MCF 10A (cell line): Measurements from ENCODE around the gene TLE3. TPM values are rescaled to one million over a fixed set of nuclear protein-coding genes. Genes with fewer than 3 reads are reported as not detected.

Experiments used
- BruUV-seq: library from RNA; stranded (reverse); fragments of 400-500 nt; replicated peaks from 2 replicates; lab custom pipeline; 2021; lab: Mats Ljungman, UMichigan
- CTCF ChIA-PET: fragments of 300-600 bp; sonication (Branson Sonifier 250); formaldehyde crosslinking; extraction: SDS; loops from one replicate; lab custom pipeline; 2021; ENCODE audit warnings: antibody characterized with exemption, inconsistent platforms; lab: Yijun Ruan, JAX
- POLR2A ChIA-PET: fragments of 300-600, 350-650 bp; sonication (Branson Sonifier 250); formaldehyde crosslinking; extraction: SDS; loops from one replicate; lab custom pipeline; 2020; ENCODE audit warnings: antibody characterized with exemption, inconsistent platforms; lab: Yijun Ruan, JAX
- DNase-seq: peaks from one replicate; pipeline ENCODE4 v3.0.0-alpha.2; 2018; ENCODE audit not compliant: unreplicated experiment
- H3K27ac Mint-ChIP-seq: one replicate; pipeline ENCODE4 v1.8.0; 2022; ENCODE audit warnings: mild to moderate bottlenecking, low read depth, mixed read lengths; ENCODE audit not compliant: unreplicated experiment
- H3K27me3 Mint-ChIP-seq: one replicate; pipeline ENCODE4 v1.8.0; 2022; ENCODE audit warnings: mixed read lengths; ENCODE audit not compliant: insufficient read depth, unreplicated experiment
- H3K36me3 Mint-ChIP-seq: one replicate; pipeline ENCODE4 v1.8.0; 2022; ENCODE audit warnings: mild to moderate bottlenecking, moderate library complexity, mixed read lengths; ENCODE audit not compliant: insufficient read depth, unreplicated experiment
- H3K4me1 Mint-ChIP-seq: one replicate; pipeline ENCODE4 v1.8.0; 2022; ENCODE audit warnings: mixed read lengths; ENCODE audit not compliant: insufficient read depth, unreplicated experiment
- H3K4me3 Mint-ChIP-seq: one replicate; pipeline ENCODE4 v1.8.0; 2022; ENCODE audit warnings: mild to moderate bottlenecking, moderate library complexity, mixed read lengths; ENCODE audit not compliant: unreplicated experiment
- H3K9me3 Mint-ChIP-seq: one replicate; pipeline ENCODE4 v1.8.0; 2022; ENCODE audit warnings: mixed read lengths; ENCODE audit not compliant: unreplicated experiment
- intact Hi-C: fragments of 100-400 bp; cut with micrococcal nuclease; formaldehyde crosslinking; loops from 2 replicates; pipeline ENCODE4 v1.14.1; 2022
- total RNA-seq: library from RNA; stranded (reverse); gene quantifications from 2 replicates; pipeline ENCODE4 v1.2.3, GENCODE V29; 2022
- TF ChIP-seq, protein P1 (sequence below): fragments of 200-600 bp; IDR thresholded peaks from one replicate; pipeline ENCODE4 v1.8.0; 2022; ENCODE audit warnings: antibody characterized with exemption, mild to moderate bottlenecking; ENCODE audit not compliant: unreplicated experiment

TLE3 gene
- total RNA-seq, 1 experiment from 2014 or later: 23.2 TPM

DNA sequence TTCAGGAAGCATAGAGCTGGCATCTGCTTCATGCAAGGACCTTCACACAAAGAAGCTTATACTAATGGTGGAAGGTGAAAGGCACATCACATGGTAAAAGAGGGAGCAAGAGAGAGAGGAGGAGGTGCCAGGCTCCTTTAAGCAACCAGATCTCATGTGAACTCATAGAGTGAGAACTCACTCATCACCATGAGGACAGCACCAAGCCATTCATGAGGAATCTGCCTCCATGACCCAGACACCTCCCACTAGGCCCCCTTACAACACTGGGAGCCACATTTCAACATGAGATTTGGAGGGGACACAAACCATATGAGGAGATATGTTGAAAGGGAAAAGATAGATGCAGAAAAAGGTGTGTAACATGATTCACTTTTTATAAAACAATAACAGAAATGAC lies 48.4 kb upstream of the TLE3 start:
- intact Hi-C loops: no loop called here
- H3K27ac Mint-ChIP-seq: no peak overlapping the region

GRCh38 chr15:70145261-70145660 lies 47.5 kb upstream of the TLE3 start:
- Mint-ChIP-seq H3K27ac (no peak overlapping the region), H3K36me3 (no peaks in the 10 kb centered on the region), H3K4me3 (no peak overlapping the region), H3K9me3 (no peaks in the 10 kb centered on the region), H3K27me3 (peaks cover 31% of the 10 kb centered on the region), H3K4me1 (peaks cover 5% of the 10 kb centered on the region)
- ChIA-PET CTCF (interaction anchor here (0.5 to 1.1 kb wide), 2 partner anchors 367 to 433 kb away, joined by 3 read pairs; no protein-coding TSS in a partner anchor), POLR2A (no interaction called here)
- BruUV-seq: no TSS peak
- no peak for DNase-seq
- intact Hi-C loops: no loop called here
- TF ChIP-seq, protein P1, sequence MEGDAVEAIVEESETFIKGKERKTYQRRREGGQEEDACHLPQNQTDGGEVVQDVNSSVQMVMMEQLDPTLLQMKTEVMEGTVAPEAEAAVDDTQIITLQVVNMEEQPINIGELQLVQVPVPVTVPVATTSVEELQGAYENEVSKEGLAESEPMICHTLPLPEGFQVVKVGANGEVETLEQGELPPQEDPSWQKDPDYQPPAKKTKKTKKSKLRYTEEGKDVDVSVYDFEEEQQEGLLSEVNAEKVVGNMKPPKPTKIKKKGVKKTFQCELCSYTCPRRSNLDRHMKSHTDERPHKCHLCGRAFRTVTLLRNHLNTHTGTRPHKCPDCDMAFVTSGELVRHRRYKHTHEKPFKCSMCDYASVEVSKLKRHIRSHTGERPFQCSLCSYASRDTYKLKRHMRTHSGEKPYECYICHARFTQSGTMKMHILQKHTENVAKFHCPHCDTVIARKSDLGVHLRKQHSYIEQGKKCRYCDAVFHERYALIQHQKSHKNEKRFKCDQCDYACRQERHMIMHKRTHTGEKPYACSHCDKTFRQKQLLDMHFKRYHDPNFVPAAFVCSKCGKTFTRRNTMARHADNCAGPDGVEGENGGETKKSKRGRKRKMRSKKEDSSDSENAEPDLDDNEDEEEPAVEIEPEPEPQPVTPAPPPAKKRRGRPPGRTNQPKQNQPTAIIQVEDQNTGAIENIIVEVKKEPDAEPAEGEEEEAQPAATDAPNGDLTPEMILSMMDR: no peak

More for the DNA sequence above, 48.4 kb upstream of the TLE3 start:
- TF ChIP-seq, protein P1: no peak
- no TSS peak for BruUV-seq
- peaks cover 31% of the 10 kb centered on the region for H3K27me3 Mint-ChIP-seq
- peaks cover 5% of the 10 kb centered on the region for H3K4me1 Mint-ChIP-seq
- H3K36me3 Mint-ChIP-seq: no peaks in the 10 kb centered on the region
- ChIA-PET POLR2A (no interaction called here), CTCF (no interaction called here)
- no peak for DNase-seq
- H3K4me3 Mint-ChIP-seq: no peak overlapping the region
- no peaks in the 10 kb centered on the region for H3K9me3 Mint-ChIP-seq

DNA sequence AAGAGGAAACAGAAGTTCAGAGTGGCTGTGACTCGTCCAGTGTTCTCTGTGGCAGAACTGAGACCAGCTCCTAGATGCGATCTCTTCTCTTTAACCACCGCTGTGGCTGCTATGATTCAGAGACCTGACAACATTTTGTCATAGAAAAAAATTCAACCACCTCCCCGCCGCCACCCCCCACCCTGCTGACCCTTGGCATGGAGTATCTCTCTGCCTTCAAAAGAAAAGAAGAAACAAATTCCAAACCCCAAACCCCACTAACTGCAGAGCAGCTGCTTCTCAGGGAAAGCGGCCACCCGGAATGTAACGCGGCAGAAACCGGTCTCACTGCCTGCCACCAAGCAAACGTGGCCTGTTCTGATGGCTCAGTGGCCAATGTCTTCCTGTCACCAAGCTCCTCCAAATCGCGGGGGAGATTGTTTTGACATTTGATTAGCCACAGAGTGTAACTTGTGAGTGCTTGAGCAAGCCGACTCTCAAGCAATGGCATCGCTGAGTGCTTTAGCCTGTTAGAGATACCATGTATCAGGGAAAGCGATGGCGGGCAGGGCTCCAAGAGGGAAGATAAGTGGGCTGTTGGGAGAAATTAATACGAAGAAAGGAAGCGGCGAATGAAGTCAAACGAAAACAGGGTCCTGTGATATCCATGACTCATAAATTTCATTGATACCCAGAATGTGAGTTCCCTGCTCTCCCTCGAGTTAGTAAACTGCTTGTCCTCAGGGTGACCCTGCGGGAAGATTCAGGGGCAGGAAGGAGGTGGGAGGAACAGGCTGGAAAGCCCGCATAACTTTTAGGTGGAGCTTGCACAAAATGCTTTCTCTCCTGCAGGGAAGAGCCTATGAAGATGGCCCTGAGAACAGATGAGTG lies 44.8 kb upstream of the TLE3 start:
- H3K27ac Mint-ChIP-seq: no peak overlapping the region
- H3K36me3 Mint-ChIP-seq: no peaks in the 10 kb centered on the region
- ChIA-PET CTCF (interaction anchor here (0.6 kb wide), 1 partner anchor 9 kb away, joined by 4 read pairs; no protein-coding TSS in a partner anchor), POLR2A (interaction anchor here (1.2 kb wide), 1 partner anchor 14 kb away, joined by 3 read pairs; no protein-coding TSS in a partner anchor)
- TF ChIP-seq, protein P1: no peak
- H3K27me3 Mint-ChIP-seq: peaks cover 43% of the 10 kb centered on the region
- no peak for DNase-seq
- no peaks in the 10 kb centered on the region for H3K4me1 Mint-ChIP-seq
- H3K9me3 Mint-ChIP-seq: no peaks in the 10 kb centered on the region
- BruUV-seq: no TSS peak
- H3K4me3 Mint-ChIP-seq: no peak overlapping the region
- intact Hi-C loops: no loop called here

DNA sequence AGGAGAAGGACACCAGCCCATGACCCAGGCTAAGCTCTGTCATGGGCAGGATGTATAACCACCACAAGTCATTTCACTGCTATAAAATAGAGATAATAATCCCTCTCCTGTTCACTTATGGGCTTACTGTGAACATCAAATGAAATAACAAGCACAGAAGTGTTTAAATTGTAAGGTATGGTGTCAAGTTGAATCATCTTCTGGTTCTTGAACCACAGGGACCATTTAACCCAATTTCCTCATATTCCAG lies 44.3 kb upstream of the TLE3 start:
- ChIA-PET POLR2A (interaction anchor here (1.2 kb wide), 1 partner anchor 14 kb away, joined by 3 read pairs; no protein-coding TSS in a partner anchor), CTCF (no interaction called here)
- H3K9me3 Mint-ChIP-seq: no peaks in the 10 kb centered on the region
- no peak overlapping the region for H3K4me3 Mint-ChIP-seq
- TF ChIP-seq, protein P1: no peak
- BruUV-seq: no TSS peak
- H3K36me3 Mint-ChIP-seq: no peaks in the 10 kb centered on the region
- H3K27ac Mint-ChIP-seq: no peak overlapping the region
- no peaks in the 10 kb centered on the region for H3K4me1 Mint-ChIP-seq
- peaks cover 37% of the 10 kb centered on the region for H3K27me3 Mint-ChIP-seq
- no peak for DNase-seq
- intact Hi-C loops: no loop called here
